COLO829 (cell line): ENCODE data around the gene CNST.
A peak's percentile ranks its signal among the peaks of the same experiment; 100 is the strongest.
"Not testable (repeated sequence)": the region's sequence is repeated elsewhere in the genome, so short reads cannot be mapped to it uniquely, and the experiment has no call there.

Experiments
- DNase-seq: peaks from one replicate; pipeline ENCODE4 v3.0.0; 2012; ENCODE audit warnings: low spot score

The CNST gene

GRCh38 chr1:246587032-246587431, 20.8 kb downstream of the CNST start:
- no peak for DNase-seq

- peak; percentile 75 for DNase-seq
These were observed 21.4 kb downstream of the CNST start for GRCh38 chr1:246587606-246588005.

GRCh38 chr1:246588159-246588721, 22.0 kb downstream of the CNST start:
- no peak for DNase-seq

GRCh38 chr1:246589919-246590318, 23.7 kb downstream of the CNST start:
- not testable (repeated sequence) for DNase-seq

GRCh38 chr1:246591047-246591446, 24.8 kb downstream of the CNST start:
- no peak for DNase-seq

- no peak for DNase-seq
These were observed 25.2 kb downstream of the CNST start for GRCh38 chr1:246591504-246591903.

GRCh38 chr1:246591958-246592357, 25.7 kb downstream of the CNST start:
- no peak for DNase-seq

- no peak for DNase-seq
These were observed 26.4 kb downstream of the CNST start for GRCh38 chr1:246592695-246593094.

GRCh38 chr1:246595146-246595545, 28.9 kb downstream of the CNST start:
- DNase-seq = no peak

GRCh38 chr1:246597340-246597739, 31.1 kb downstream of the CNST start:
- no peak for DNase-seq

- DNase-seq = no peak
These were observed 31.7 kb downstream of the CNST start for GRCh38 chr1:246597971-246598370.

GRCh38 chr1:246599315-246599714, 33.1 kb downstream of the CNST start:
- DNase-seq = no peak

GRCh38 chr1:246600579-246600978, 34.3 kb downstream of the CNST start:
- DNase-seq = no peak

GRCh38 chr1:246602194-246602593, 35.9 kb downstream of the CNST start:
- no peak for DNase-seq

GRCh38 chr1:246605231-246605630, 39.0 kb downstream of the CNST start:
- not testable (repeated sequence) for DNase-seq

GRCh38 chr1:246607462-246607861, 41.2 kb downstream of the CNST start:
- no peak for DNase-seq

GRCh38 chr1:246608616-246609376, 42.5 kb downstream of the CNST start:
- DNase-seq = peak; percentile 89

GRCh38 chr1:246609632-246610031, 43.4 kb downstream of the CNST start:
- DNase-seq = no peak

- peak; percentile 21 for DNase-seq
These were observed 47.0 kb downstream of the CNST start for GRCh38 chr1:246613096-246613758.

GRCh38 chr1:246617156-246617555, 50.9 kb downstream of the CNST start:
- DNase-seq = no peak

- no peak for DNase-seq
These were observed 51.5 kb downstream of the CNST start for GRCh38 chr1:246617768-246618167.

GRCh38 chr1:246618240-246618808, 52.1 kb downstream of the CNST start:
- DNase-seq = no peak
